LNCAP (cell line): ENCODE results near the gene IGFBP7.

Source experiments
- CTCF ChIP-seq: fragments of 450-650 bp; IDR thresholded peaks from 2 replicates; pipeline ENCODE4 v1.5.1; 2017; ENCODE audit warnings: mild to moderate bottlenecking

The IGFBP7 gene

GRCh38 chr4:57114973-57115372 is 4.8 kb upstream of the IGFBP7 start:
- TF ChIP-seq CTCF = no peak

GRCh38 chr4:57113870-57114269 is 3.7 kb upstream of the IGFBP7 start:
- no peak for TF ChIP-seq CTCF

GRCh38 chr4:57110640-57111511 is 691 bp upstream of the IGFBP7 start:
- TF ChIP-seq CTCF = no peak

- TF ChIP-seq CTCF = no peak
These were observed 756 bp downstream of the IGFBP7 start for GRCh38 chr4:57109411-57109846.

GRCh38 chr4:57106181-57106580 is 4.0 kb downstream of the IGFBP7 start:
- TF ChIP-seq CTCF = no peak

GRCh38 chr4:57104706-57105560 is 5.3 kb downstream of the IGFBP7 start:
- TF ChIP-seq CTCF = no peak

- no peak for TF ChIP-seq CTCF
These were observed 7.1 kb downstream of the IGFBP7 start for GRCh38 chr4:57103051-57103450.
